MM.1S (cell line): Measurements from ENCODE around the gene RNASEL.

ENCODE experiments used
- DNase-seq: peaks from one replicate; pipeline ENCODE4 v3.0.0-alpha.2; 2015
- H2AFZ ChIP-seq: fragments of 300-600 bp; sonication (generic); 2 replicates; pipeline ENCODE4 v1.6.0; 2016; ENCODE audit warnings: antibody characterized with exemption, low read length
- H3F3A ChIP-seq: fragments of 300-600 bp; sonication (generic); 2 replicates; pipeline ENCODE4 v1.6.1; 2016; ENCODE audit warnings: mild to moderate bottlenecking, antibody characterized with exemption, low read length, moderate library complexity, mixed read lengths; ENCODE audit not compliant: insufficient read depth
- H3K27ac ChIP-seq: fragments of 300-600 bp; sonication (generic); 2 replicates; pipeline ENCODE4 v1.5.1; 2016; ENCODE audit warnings: mild to moderate bottlenecking, low read length
- H3K27me3 ChIP-seq: fragments of 300-600 bp; sonication (generic); replicated peaks from 2 replicates; pipeline ENCODE4 v1.6.0; 2016; ENCODE audit warnings: low read length; ENCODE audit not compliant: insufficient read depth
- H3K36me3 ChIP-seq: fragments of 300-600 bp; sonication (generic); replicated peaks from 2 replicates; pipeline ENCODE4 v1.6.1; 2016; ENCODE audit warnings: mild to moderate bottlenecking, low read length, mixed read lengths; ENCODE audit not compliant: insufficient read depth
- H3K4me1 ChIP-seq: fragments of 300-600 bp; sonication (generic); 2 replicates; pipeline ENCODE4 v1.6.1; 2016; ENCODE audit warnings: low read length, mixed read lengths
- H3K4me2 ChIP-seq: fragments of 300-600 bp; sonication (generic); 2 replicates; pipeline ENCODE4 v1.6.0; 2016; ENCODE audit warnings: low read depth, low read length
- H3K4me3 ChIP-seq: fragments of 300-600 bp; sonication (generic); 2 replicates; pipeline ENCODE4 v1.5.1; 2016; ENCODE audit warnings: low read length, mixed read lengths
- H3K79me2 ChIP-seq: fragments of 300-600 bp; sonication (generic); 2 replicates; pipeline ENCODE4 v1.6.1; 2016; ENCODE audit warnings: mixed run types, low read length, mixed read lengths
- H3K9ac ChIP-seq: fragments of 300-600 bp; sonication (generic); 2 replicates; pipeline ENCODE4 v1.6.1; 2016; ENCODE audit warnings: low read length, mixed read lengths
- H3K9me2 ChIP-seq: fragments of 300-600 bp; sonication (generic); replicated peaks from 2 replicates; pipeline ENCODE4 v1.6.1; 2016; ENCODE audit warnings: mild to moderate bottlenecking, low read length, mixed read lengths; ENCODE audit not compliant: insufficient read depth
- H3K9me3 ChIP-seq: fragments of 300-600 bp; sonication (generic); replicated peaks from 2 replicates; pipeline ENCODE4 v1.6.1; 2016; ENCODE audit warnings: mild to moderate bottlenecking, low read length, mixed read lengths; ENCODE audit not compliant: insufficient read depth
- H4K20me1 ChIP-seq: fragments of 300-600 bp; sonication (generic); 2 replicates; pipeline ENCODE4 v1.6.1; 2016; ENCODE audit warnings: mild to moderate bottlenecking, low read length, moderate library complexity, mixed read lengths; ENCODE audit not compliant: insufficient read depth
- EZH2 ChIP-seq: fragments of 300-600 bp; sonication (generic); optimal IDR thresholded peaks from 2 replicates; pipeline ENCODE3; 2017; ENCODE audit warnings: low read depth, mild to moderate bottlenecking, antibody characterized with exemption, low read length, mixed read lengths
- EZH2phosphoT487 ChIP-seq: fragments of 300-600 bp; sonication (generic); IDR thresholded peaks from 2 replicates; pipeline ENCODE4 v1.6.1; 2018; ENCODE audit warnings: antibody characterized with exemption, low read length
- TF ChIP-seq, protein P1 (sequence below): fragments of 300-600 bp; sonication (generic); IDR thresholded peaks from 2 replicates; pipeline ENCODE4 v1.5.1; 2016; ENCODE audit warnings: antibody characterized with exemption, low read length, mixed read lengths

Gene RNASEL

DNA sequence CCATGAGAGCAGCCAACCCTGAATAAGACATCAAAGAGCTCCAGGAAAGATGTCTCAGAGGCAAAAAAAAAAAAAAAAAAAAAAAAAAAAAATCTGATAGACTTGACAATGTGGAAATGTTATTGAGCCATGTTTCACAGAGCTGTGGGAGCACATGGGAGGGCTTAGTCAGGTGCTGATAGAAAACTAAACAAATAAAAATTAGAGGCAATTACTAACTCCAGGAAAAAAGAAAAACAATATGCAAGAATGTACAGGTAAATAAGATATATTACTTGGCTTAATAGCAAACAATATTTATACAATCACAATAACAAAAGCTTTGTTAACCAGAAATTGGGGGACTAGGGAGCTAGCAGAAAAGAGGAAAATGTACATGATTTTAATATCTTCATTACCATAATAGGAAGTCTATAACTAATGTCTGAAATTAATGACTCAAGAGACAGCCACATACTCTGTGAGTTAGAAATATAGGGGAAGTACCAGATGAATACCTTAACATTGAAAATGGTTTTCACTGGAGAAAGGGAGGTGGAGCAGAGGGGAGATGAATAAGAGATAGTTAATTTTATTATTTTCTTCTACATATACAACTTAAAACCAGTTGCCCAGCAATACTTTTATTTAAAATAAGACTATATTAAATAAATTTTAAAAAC lies 32.0 kb upstream of the RNASEL start:
- Histone ChIP-seq H3K4me2 (no peak overlapping the region), H3K27ac (no peak overlapping the region), H3K9me3 (no peaks in the 10 kb centered on the region), H3K9me2 (no peaks in the 10 kb centered on the region), H3K4me3 (no peak overlapping the region), H3K4me1 (peaks cover 23% of the 10 kb centered on the region), H3K27me3 (peaks cover 7% of the 10 kb centered on the region), H3F3A (peaks cover 6% of the 10 kb centered on the region), H3K79me2 (no peaks in the 10 kb centered on the region), H2AFZ (no peak overlapping the region), H3K36me3 (no peaks in the 10 kb centered on the region), H3K9ac (no peak overlapping the region), H4K20me1 (no peaks in the 10 kb centered on the region)
- no peak for DNase-seq
- TF ChIP-seq, protein P1, sequence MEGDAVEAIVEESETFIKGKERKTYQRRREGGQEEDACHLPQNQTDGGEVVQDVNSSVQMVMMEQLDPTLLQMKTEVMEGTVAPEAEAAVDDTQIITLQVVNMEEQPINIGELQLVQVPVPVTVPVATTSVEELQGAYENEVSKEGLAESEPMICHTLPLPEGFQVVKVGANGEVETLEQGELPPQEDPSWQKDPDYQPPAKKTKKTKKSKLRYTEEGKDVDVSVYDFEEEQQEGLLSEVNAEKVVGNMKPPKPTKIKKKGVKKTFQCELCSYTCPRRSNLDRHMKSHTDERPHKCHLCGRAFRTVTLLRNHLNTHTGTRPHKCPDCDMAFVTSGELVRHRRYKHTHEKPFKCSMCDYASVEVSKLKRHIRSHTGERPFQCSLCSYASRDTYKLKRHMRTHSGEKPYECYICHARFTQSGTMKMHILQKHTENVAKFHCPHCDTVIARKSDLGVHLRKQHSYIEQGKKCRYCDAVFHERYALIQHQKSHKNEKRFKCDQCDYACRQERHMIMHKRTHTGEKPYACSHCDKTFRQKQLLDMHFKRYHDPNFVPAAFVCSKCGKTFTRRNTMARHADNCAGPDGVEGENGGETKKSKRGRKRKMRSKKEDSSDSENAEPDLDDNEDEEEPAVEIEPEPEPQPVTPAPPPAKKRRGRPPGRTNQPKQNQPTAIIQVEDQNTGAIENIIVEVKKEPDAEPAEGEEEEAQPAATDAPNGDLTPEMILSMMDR = no peak
- TF ChIP-seq EZH2 = no peak
- no peak for TF ChIP-seq EZH2phosphoT487

DNA sequence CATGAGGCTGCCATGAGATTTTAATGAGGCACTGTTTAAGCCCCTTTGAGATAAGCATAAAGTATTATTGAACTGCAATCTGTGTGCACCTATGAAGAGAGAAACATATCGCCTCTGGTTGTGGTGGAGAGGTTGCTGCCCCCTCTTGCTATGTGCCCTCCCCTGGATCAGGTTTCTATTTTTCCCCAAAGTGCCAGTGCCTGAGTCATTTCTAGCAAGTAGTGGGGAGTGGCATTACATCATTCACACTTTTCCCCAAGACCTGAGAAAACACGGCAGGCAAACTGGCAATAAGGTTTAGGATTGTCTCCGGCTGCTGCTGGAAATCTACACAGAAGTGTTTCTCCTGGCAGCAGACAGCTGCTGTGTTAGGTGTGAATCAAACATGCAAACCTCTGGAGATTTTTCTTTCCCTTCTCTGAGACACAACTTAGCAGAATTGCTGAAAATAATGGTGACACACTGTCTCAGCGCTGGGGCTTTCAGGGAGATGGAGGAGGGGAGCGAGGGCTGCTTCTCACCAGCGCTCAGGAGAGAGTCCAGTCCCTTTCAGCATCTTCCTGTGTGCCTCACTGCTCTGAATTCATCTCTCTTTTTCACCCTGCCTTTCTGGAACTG lies 28.8 kb upstream of the RNASEL start:
- Histone ChIP-seq H3K9me2 (no peaks in the 10 kb centered on the region), H3K36me3 (no peaks in the 10 kb centered on the region), H3K27me3 (peaks cover 19% of the 10 kb centered on the region), H3K4me1 (peaks cover 20% of the 10 kb centered on the region), H3K9me3 (no peaks in the 10 kb centered on the region), H3K79me2 (no peaks in the 10 kb centered on the region), H3K27ac (no peak overlapping the region), H3K4me3 (no peak overlapping the region), H2AFZ (no peak overlapping the region), H4K20me1 (no peaks in the 10 kb centered on the region), H3K4me2 (no peak overlapping the region), H3F3A (peaks cover 22% of the 10 kb centered on the region), H3K9ac (no peak overlapping the region)
- no peak for DNase-seq
- TF ChIP-seq, protein P1 = no peak
- TF ChIP-seq EZH2 (no peak), EZH2phosphoT487 (no peak)

DNA sequence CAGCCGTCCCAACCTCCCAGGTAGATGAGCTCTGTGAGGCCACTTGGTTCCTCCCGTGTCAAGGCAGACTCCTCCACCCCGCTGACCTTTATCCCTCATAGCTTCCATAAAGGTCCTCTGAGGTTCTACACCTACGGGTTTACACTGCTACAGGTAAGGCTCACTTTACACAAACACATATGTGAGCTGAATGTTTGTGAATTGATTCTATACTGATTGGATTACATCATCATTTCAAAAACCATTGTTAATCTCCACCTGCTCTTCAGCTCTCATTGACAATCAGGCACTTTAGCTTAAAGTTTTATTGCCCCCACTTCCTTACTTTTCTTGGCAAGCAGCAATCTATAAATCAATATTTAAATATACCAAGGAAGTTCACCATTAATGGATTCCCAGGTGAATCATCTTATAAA lies 28.0 kb upstream of the RNASEL start:
- peaks cover 20% of the 10 kb centered on the region for H3K4me1 ChIP-seq
- no peaks in the 10 kb centered on the region for H3K36me3 ChIP-seq
- H3K4me3 ChIP-seq = no peak overlapping the region
- DNase-seq = no peak
- H3K9me3 ChIP-seq = no peaks in the 10 kb centered on the region
- H3K9ac ChIP-seq = no peak overlapping the region
- TF ChIP-seq EZH2phosphoT487 = no peak
- TF ChIP-seq EZH2 = no peak
- TF ChIP-seq, protein P1 = no peak
- no peak overlapping the region for H3K27ac ChIP-seq
- no peaks in the 10 kb centered on the region for H3K79me2 ChIP-seq
- H3K4me2 ChIP-seq = no peak overlapping the region
- H3K27me3 ChIP-seq = peaks cover 19% of the 10 kb centered on the region
- H3K9me2 ChIP-seq = no peaks in the 10 kb centered on the region
- H3F3A ChIP-seq = peaks cover 22% of the 10 kb centered on the region
- no peak overlapping the region for H2AFZ ChIP-seq
- H4K20me1 ChIP-seq = no peaks in the 10 kb centered on the region
